PFSK-1 (cell line): ENCODE data around the gene DIP2A.

Experiments
- FOXP2 ChIP-seq: optimal IDR thresholded peaks from 2 replicates; pipeline ENCODE3; 2011; ENCODE audit warnings: borderline replicate concordance, control low read depth, inconsistent platforms; ENCODE audit not compliant: insufficient read depth; ENCODE audit errors: extremely low read length, extremely low read depth
- POLR2AphosphoS5 ChIP-seq: IDR thresholded peaks from 2 replicates; pipeline ENCODE4 v1.6.1; 2012; ENCODE audit warnings: low read depth, mild to moderate bottlenecking, control low read depth, low read length, moderate library complexity
- REST ChIP-seq, 2 experiments: IDR thresholded peaks; 2 replicates each; pipeline versions ENCODE4 v1.6.1 to v1.8.0; 2011 to 2012; ENCODE audit warnings: low read depth in 2 of 2, low read length in 2 of 2, control low read depth in 1 of 2, inconsistent platforms in 1 of 2, mild to moderate bottlenecking in 1 of 2, moderate library complexity in 1 of 2; ENCODE audit not compliant: insufficient read depth in 1 of 2
- SIN3A ChIP-seq: IDR thresholded peaks from 2 replicates; pipeline ENCODE4 v1.6.1; 2012; ENCODE audit warnings: mild to moderate bottlenecking, low read length, moderate library complexity, borderline replicate concordance; ENCODE audit not compliant: insufficient read depth
- TAF1 ChIP-seq: IDR thresholded peaks from 2 replicates; pipeline ENCODE4 v1.6.1; 2012; ENCODE audit warnings: low read length, control low read depth, borderline replicate concordance; ENCODE audit not compliant: insufficient read depth

GRCh38 chr21:46424621-46425020, 34.1 kb upstream of the DIP2A start:
- TF ChIP-seq REST (IDR thresholded peaks at IDR 0.05; ENCODE audit: insufficient read depth in 1 of 2, low read depth in 2 of 2, low read length in 2 of 2) (no peak), SIN3A (no peak), POLR2AphosphoS5 (no peak), FOXP2 (no peak), TAF1 (no peak)
